H9 (cell line): ENCODE measurements around the gene TPP1. TPM values are rescaled to one million over a fixed set of nuclear protein-coding genes. Genes with fewer than 3 reads are reported as not detected.

Source experiments
- DNase-seq: peaks from one replicate; pipeline ENCODE4 v3.0.0-alpha.2; 2017
- H2AFZ ChIP-seq: one replicate; pipeline ENCODE4 v1.6.1; 2013; ENCODE audit warnings: mild to moderate bottlenecking, low read length, control low read depth, moderate library complexity
- H2AK5ac ChIP-seq: 2 replicates; pipeline ENCODE4 v1.6.1; 2013; ENCODE audit warnings: low read length, control low read depth, mixed read lengths; ENCODE audit not compliant: insufficient read length
- H2BK120ac ChIP-seq: one replicate; pipeline ENCODE4 v1.6.1; 2013; ENCODE audit warnings: low read depth, mild to moderate bottlenecking, low read length, control low read depth, inconsistent platforms; ENCODE audit not compliant: poor library complexity, severe bottlenecking
- H2BK12ac ChIP-seq: 2 replicates; pipeline ENCODE4 v1.6.1; 2013; ENCODE audit warnings: low read length, control low read depth, mixed read lengths, low read depth; ENCODE audit not compliant: insufficient read length
- H2BK15ac ChIP-seq: 2 replicates; pipeline ENCODE4 v1.6.1; 2013; ENCODE audit warnings: low read depth, low read length, control low read depth
- H2BK20ac ChIP-seq: one replicate; pipeline ENCODE4 v1.6.1; 2013; ENCODE audit warnings: low read depth, mild to moderate bottlenecking, low read length, control low read depth, inconsistent platforms; ENCODE audit not compliant: poor library complexity, severe bottlenecking
- H2BK5ac ChIP-seq: 2 replicates; pipeline ENCODE4 v1.6.1; 2013; ENCODE audit warnings: low read length, control low read depth, mixed read lengths; ENCODE audit not compliant: insufficient read length
- H3K14ac ChIP-seq: 2 replicates; pipeline ENCODE4 v1.6.1; 2013; ENCODE audit warnings: low read length, control low read depth; ENCODE audit not compliant: insufficient read depth
- H3K18ac ChIP-seq: 2 replicates; pipeline ENCODE4 v1.6.1; 2013; ENCODE audit warnings: low read depth, mild to moderate bottlenecking, mixed read lengths, low read length, control low read depth; ENCODE audit not compliant: insufficient read length
- H3K23ac ChIP-seq: 2 replicates; pipeline ENCODE4 v1.6.1; 2013; ENCODE audit warnings: low read length, control low read depth, mixed read lengths, low read depth; ENCODE audit not compliant: insufficient read length
- H3K23me2 ChIP-seq: 2 replicates; pipeline ENCODE4 v1.6.1; 2013; ENCODE audit warnings: low read depth, mild to moderate bottlenecking, mixed read lengths, low read length, control low read depth; ENCODE audit not compliant: insufficient read length, poor library complexity, severe bottlenecking
- H3K27ac ChIP-seq: 2 replicates; pipeline ENCODE4 v1.5.1; 2013; ENCODE audit warnings: low read length, control low read depth, mixed read lengths, low read depth; ENCODE audit not compliant: insufficient read length
- H3K27me3 ChIP-seq: 2 replicates; pipeline ENCODE4 v1.6.1; 2013; ENCODE audit warnings: low read length, control low read depth, inconsistent platforms; ENCODE audit not compliant: insufficient read depth
- H3K4ac ChIP-seq: 2 replicates; pipeline ENCODE4 v1.6.1; 2013; ENCODE audit warnings: low read depth, mild to moderate bottlenecking, control low read depth, inconsistent platforms, low read length, moderate library complexity
- H3K4me1 ChIP-seq: 2 replicates; pipeline ENCODE4 v1.6.1; 2013; ENCODE audit warnings: low read length, control low read depth, inconsistent platforms; ENCODE audit not compliant: insufficient read depth
- H3K4me2 ChIP-seq: 2 replicates; pipeline ENCODE4 v1.6.1; 2013; ENCODE audit warnings: low read length, control low read depth, mixed read lengths; ENCODE audit not compliant: insufficient read length, insufficient read depth
- H3K56ac ChIP-seq: 2 replicates; pipeline ENCODE4 v1.6.1; 2013; ENCODE audit warnings: low read depth, mild to moderate bottlenecking, mixed read lengths, low read length, control low read depth; ENCODE audit not compliant: insufficient read length
- H3K79me1 ChIP-seq: 2 replicates; pipeline ENCODE4 v1.6.1; 2013; ENCODE audit warnings: low read depth, mild to moderate bottlenecking, moderate library complexity, low read length, control low read depth, inconsistent platforms; ENCODE audit not compliant: insufficient read depth, poor library complexity, severe bottlenecking
- H3K79me2 ChIP-seq: 2 replicates; pipeline ENCODE4 v1.6.1; 2013; ENCODE audit warnings: low read length, control low read depth, inconsistent platforms; ENCODE audit not compliant: insufficient read depth
- H3K9ac ChIP-seq: 2 replicates; pipeline ENCODE4 v1.6.1; 2013; ENCODE audit warnings: low read length, control low read depth, mixed read lengths; ENCODE audit not compliant: insufficient read length; ENCODE audit errors: extremely low read depth
- H3K9me3 ChIP-seq: one replicate; pipeline ENCODE4 v1.6.1; 2013; ENCODE audit warnings: low read depth, low read length, inconsistent platforms; ENCODE audit not compliant: control insufficient read depth
- H3T11ph ChIP-seq: one replicate; pipeline ENCODE4 v1.6.1; 2013; ENCODE audit warnings: mild to moderate bottlenecking, low read length, control low read depth, inconsistent platforms
- H4K20me1 ChIP-seq: one replicate; pipeline ENCODE4 v1.6.1; 2013; ENCODE audit not compliant: control insufficient read depth, insufficient read length, insufficient read depth
- H4K5ac ChIP-seq: 2 replicates; pipeline ENCODE4 v1.6.1; 2013; ENCODE audit warnings: low read depth, mild to moderate bottlenecking, mixed read lengths, low read length, control low read depth; ENCODE audit not compliant: insufficient read length
- H4K8ac ChIP-seq: replicated peaks from 2 replicates; pipeline ENCODE4 v1.6.1; 2013; ENCODE audit warnings: low read length, control low read depth, mixed read lengths, low read depth; ENCODE audit not compliant: insufficient read length
- H4K91ac ChIP-seq: 2 replicates; pipeline ENCODE4 v1.6.1; 2013; ENCODE audit warnings: low read depth, mild to moderate bottlenecking, moderate library complexity, mixed read lengths, low read length, control low read depth; ENCODE audit not compliant: insufficient read length
- H3K27ac Mint-ChIP-seq, 3 experiments: 2 replicates in 2 of 3; 3 replicates in 1 of 3; pipeline ENCODE4 v1.8.0; 2020 to 2021; ENCODE audit warnings: mixed read lengths in 3 of 3, mild to moderate bottlenecking in 1 of 3, moderate library complexity in 1 of 3
- H3K27me3 Mint-ChIP-seq: 2 replicates; pipeline ENCODE4 v1.8.0; 2021; ENCODE audit warnings: low read depth, mild to moderate bottlenecking, moderate library complexity, mixed read lengths
- H3K36me3 Mint-ChIP-seq, 3 experiments: 2 replicates in 2 of 3; 3 replicates in 1 of 3; pipeline ENCODE4 v1.8.0; 2020 to 2021; ENCODE audit warnings: low read depth in 3 of 3, mixed read lengths in 3 of 3; ENCODE audit not compliant: insufficient read depth in 1 of 3
- H3K4me1 Mint-ChIP-seq, 2 experiments: 2 replicates each; pipeline ENCODE4 v1.8.0; 2020; ENCODE audit warnings: mixed read lengths in 2 of 2
- H3K4me3 Mint-ChIP-seq, 2 experiments: 2 replicates in 1 of 2; 3 replicates in 1 of 2; pipeline ENCODE4 v1.8.0; 2020 to 2021; ENCODE audit warnings: mild to moderate bottlenecking in 2 of 2, mixed read lengths in 2 of 2, moderate library complexity in 1 of 2
- H3K9me3 Mint-ChIP-seq, 2 experiments: 2 replicates in 1 of 2; 3 replicates in 1 of 2; pipeline ENCODE4 v1.8.0; 2020; ENCODE audit warnings: mild to moderate bottlenecking in 2 of 2, mixed read lengths in 2 of 2, moderate library complexity in 1 of 2
- WGBS: extraction: QIAGEN DNeasy Blood & Tissue Kit; methylation state at CpG from one replicate; pipeline ENCODE4 v1.1.7; 2013; ENCODE audit warnings: missing lambda C conversion rate, low lambda C conversion rate, mixed read lengths; ENCODE audit not compliant: insufficient read length; ENCODE audit errors: extremely low coverage; 5-methylcytosine and 5-hydroxymethylcytosine counted together
- total RNA-seq: library from RNA; stranded (reverse); gene quantifications from 2 replicates; pipeline ENCODE4 v1.2.1, GENCODE V29; 2021
- TF ChIP-seq, protein P1 (sequence below): fragments of 200-600 bp; sonication (generic); conservative IDR thresholded peaks from 3 replicates; pipeline ENCODE4 v1.8.0; 2021; ENCODE audit warnings: antibody characterized with exemption, mild to moderate bottlenecking

Gene TPP1
- total RNA-seq, 1 experiment from 2014 or later = 37.2 TPM

- TF ChIP-seq, protein P1, sequence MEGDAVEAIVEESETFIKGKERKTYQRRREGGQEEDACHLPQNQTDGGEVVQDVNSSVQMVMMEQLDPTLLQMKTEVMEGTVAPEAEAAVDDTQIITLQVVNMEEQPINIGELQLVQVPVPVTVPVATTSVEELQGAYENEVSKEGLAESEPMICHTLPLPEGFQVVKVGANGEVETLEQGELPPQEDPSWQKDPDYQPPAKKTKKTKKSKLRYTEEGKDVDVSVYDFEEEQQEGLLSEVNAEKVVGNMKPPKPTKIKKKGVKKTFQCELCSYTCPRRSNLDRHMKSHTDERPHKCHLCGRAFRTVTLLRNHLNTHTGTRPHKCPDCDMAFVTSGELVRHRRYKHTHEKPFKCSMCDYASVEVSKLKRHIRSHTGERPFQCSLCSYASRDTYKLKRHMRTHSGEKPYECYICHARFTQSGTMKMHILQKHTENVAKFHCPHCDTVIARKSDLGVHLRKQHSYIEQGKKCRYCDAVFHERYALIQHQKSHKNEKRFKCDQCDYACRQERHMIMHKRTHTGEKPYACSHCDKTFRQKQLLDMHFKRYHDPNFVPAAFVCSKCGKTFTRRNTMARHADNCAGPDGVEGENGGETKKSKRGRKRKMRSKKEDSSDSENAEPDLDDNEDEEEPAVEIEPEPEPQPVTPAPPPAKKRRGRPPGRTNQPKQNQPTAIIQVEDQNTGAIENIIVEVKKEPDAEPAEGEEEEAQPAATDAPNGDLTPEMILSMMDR = no peak
- Histone ChIP-seq H3K9me3 (no peaks in the 10 kb centered on the region), H3K4ac (no peak overlapping the region), H2BK20ac (no peak overlapping the region), H4K5ac (no peak overlapping the region), H3K56ac (no peak overlapping the region), H3K79me1 (no peaks in the 10 kb centered on the region), H2BK120ac (no peak overlapping the region), H2BK15ac (no peak overlapping the region), H3K9ac (no peak overlapping the region), H4K20me1 (no peaks in the 10 kb centered on the region), H3K23ac (no peak overlapping the region), H3K4me1 (peaks cover 1% of the 10 kb centered on the region; the same call in 1 of the 2 replicates), H2AK5ac (no peak overlapping the region), H2BK5ac (no peak overlapping the region), H3T11ph (no peak overlapping the region), H3K14ac (no peak overlapping the region), H4K8ac (no peak overlapping the region), H2AFZ (no peak overlapping the region), H3K4me2 (peak overlapping the region; percentile 57), H3K79me2 (no peaks in the 10 kb centered on the region), H3K18ac (no peak overlapping the region), H3K27me3 (peaks cover 23% of the 10 kb centered on the region; the same call in 1 of the 2 replicates), H3K27ac (no peak overlapping the region), H2BK12ac (no peak overlapping the region), H3K23me2 (peaks cover 7% of the 10 kb centered on the region), H4K91ac (no peak overlapping the region)
- no peak overlapping the region for H3K27ac Mint-ChIP-seq
- H3K27me3 Mint-ChIP-seq = peaks cover 21% of the 10 kb centered on the region
- H3K4me3 Mint-ChIP-seq = no peak overlapping the region
- H3K9me3 Mint-ChIP-seq = no peaks in the 10 kb centered on the region
- no peaks in the 10 kb centered on the region for H3K36me3 Mint-ChIP-seq
- no peak for DNase-seq
- no CpG with 5 or more reads among the region's 9 CpGs for WGBS
- peaks cover 10 to 11% of the 10 kb centered on the region in 2 experiments for H3K4me1 Mint-ChIP-seq
Observed at GRCh38 chr11:6654281-6655019, 35.2 kb upstream of the TPP1 start.
